GM21367 (cell line): ENCODE measurements around the gene MARVELD1.
"Not testable (repeated sequence)": the region's sequence is repeated elsewhere in the genome, so short reads cannot be mapped to it uniquely, and the experiment has no call there.

Source experiments
- ATAC-seq: cut with Tn5 transposase; IDR thresholded peaks from one replicate; pipeline ENCODE4 v1.9.1; 2021; ENCODE audit not compliant: unreplicated experiment

Gene MARVELD1

DNA sequence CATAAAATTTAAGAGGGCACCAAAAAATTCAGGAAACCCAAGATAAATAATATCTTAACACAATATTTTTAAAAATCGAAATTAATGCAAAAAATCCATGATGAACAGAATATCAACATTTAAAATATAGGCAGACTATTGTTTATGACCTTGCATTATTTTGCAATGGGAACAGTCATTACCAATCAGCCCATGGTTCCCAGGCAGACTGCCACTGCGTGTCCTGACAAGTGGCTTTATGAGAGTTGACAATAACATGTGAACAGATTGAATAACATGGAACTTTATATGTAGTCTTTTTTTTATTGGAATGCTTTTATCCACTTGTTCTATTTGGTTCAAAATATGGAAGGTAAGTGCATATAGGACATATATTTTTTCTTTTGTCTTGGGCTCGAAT, 23.4 kb upstream of the MARVELD1 start:
- ATAC-seq, result no peak

DNA sequence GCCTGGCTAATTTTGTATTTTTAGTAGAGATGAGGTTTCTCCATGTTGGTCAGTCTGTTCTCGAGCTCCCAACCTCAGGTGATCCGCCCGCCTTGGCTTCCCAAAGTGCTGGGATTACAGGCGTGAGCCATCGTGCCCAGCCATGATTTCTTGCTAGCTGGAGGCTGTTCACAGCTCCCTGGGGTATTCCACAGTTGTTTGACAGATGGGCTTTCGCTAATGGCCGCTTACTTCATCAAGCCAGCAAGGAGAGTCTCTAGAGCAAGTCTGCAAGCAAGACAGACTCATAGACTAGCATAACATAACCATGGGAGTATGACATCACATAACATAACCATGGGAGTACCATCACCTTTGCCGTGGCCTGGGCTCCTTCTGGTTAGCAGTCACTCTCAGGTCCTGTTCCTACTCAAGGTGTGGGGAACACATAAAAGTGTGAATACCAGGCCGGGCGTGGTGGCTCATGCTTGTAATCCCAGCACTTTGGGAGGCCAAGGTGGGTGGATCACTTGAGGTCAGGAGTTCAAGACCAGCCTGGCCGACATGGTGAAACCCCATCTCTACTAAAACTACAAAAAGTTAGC, 15.4 kb upstream of the MARVELD1 start:
- ATAC-seq, result not testable (repeated sequence)

DNA sequence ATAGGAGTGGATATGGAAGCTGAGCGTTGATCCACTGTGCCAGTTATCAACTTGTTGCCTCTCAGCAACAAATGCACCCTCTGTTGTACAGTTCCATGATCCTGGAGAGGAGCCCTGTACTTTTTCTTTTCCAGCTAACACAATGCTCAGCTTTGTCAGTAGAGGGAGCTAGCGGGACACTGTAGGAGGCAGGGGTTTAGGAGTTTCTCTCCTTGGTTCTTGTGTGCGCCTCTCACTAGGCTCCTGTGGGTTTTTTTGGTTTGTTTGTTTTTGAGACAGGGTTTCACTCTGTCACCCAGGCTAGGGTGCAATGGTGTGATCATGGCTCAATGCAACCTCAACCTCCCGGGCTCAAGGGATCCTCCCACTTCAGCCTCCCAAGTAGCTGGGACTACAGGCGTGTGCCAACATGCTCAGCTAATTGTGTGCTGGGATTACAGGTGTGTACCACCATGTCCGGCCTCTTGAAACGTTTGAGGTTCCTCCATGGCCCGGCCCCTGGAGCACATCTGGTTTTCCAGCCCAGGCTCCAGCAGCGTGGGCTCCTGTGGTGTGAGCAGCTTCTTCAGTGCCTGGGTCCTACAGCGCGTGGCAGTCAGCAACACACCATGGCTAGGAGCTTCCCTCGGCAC, 12.0 kb upstream of the MARVELD1 start:
- no peak for ATAC-seq

DNA sequence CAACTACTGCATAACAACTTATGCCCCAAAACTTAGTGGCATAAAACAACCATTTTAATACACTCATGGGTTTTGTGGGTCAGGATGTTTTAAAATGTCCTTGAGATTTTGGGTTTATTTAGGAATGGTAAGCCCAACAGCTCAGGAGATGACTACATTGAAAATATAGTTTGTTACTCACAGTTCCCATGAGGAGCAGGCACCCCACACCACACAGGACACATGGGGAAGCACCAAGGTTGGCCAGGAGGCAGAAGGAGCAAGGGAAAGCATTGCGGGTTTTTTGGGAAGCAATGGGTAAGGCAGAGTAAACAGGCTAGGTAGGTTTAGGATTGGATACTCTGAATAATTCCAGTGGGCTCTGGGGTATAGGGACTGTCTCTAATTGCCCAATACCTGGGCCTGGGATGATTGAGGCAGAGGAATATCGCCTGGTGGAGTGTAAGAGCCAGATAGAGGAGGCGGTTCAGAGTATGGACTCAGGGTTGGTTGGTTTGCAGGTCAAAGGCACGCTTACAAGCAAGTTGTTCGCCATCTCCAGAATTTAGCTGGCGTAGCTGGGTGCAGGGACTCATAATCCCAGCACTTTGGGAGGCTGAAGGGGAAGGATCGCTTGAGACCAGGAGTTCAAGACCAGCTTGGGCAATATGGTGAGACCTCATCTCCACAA, 10.0 kb upstream of the MARVELD1 start:
- no peak for ATAC-seq

DNA sequence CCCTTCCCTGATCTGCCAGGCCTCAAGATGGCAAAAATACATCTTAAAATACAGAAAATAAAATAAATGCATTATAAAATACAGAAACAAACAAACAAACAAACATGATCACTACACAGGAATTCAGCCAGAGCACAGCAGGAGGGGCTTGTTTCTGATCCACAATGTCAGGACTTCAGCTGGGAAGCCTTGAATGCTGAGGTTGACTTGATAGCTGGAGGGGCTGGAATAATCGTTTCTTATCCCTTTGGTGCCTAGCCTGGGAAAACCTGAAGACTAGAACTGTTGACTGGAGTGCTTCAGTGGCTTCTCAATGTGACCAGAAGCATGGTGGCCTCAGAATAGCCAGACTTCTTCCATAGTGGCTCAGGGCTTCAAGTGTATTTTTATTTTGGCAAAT, 9.2 kb upstream of the MARVELD1 start:
- no peak for ATAC-seq

DNA sequence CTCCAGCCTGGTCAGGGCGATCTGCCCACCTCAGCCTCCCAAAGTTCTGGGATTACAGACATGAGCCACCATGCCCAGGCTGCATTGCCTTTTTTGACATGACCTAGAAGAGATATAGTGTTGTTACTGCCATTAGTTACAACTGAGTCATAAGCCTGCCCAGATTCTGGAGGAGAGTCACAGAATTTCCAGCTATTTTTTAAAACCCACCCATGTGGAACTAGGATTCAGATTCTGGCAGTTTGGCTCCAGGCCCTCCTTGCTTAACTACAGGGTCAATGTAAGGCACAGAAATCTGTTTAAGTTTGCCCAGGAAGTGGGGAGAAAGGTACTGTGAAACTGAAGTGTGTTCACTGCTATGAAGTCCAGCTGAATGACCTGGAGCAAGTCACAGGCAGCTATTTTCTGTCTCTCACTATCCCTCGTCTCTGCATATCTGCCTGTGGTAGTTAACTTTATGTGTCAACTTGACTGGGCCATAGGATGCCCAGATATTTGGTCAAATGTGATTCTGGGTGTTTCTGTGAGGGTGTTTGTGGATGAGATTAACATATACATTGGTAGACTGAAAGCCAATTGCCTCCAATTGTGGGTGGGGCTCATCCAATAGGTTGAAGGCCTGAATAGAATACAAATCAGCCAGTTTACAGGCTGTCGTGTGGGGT, 8.4 kb upstream of the MARVELD1 start:
- ATAC-seq, result no peak

DNA sequence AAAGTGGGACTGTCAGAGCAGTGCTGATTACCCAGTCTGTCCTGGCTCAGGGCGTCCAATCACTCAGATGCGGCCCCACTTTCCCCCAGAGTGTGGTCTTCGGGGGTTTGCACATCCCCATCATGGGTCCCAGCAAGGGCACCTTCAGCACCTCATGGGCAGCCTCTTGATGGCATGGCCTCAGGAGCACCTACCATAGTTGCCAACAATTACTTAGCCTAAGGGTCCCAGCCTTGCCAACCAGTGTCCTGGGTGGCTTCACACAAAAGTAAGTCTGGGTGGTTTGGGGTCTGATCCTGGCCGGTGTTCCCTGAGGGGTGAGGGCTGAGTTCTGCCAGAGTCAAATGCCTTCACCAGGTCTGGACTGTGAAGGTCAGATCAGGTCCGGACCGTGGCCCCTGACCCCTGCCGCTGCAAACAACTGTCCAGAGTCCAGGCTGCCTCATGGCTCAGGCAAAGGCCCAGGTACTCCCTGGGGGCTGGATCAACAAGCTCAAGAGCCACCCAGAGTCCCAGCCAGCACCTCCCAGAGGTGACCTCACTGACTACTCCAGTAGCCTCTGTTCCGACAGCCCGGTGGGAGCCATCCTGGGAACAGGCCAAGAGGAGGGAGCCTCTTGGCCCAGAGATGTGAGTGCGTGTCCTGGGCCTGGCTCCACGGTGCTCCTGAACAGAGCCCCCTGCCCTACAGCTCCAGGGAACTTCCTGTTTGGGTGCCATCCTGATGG, 6.2 kb upstream of the MARVELD1 start:
- no peak for ATAC-seq

DNA sequence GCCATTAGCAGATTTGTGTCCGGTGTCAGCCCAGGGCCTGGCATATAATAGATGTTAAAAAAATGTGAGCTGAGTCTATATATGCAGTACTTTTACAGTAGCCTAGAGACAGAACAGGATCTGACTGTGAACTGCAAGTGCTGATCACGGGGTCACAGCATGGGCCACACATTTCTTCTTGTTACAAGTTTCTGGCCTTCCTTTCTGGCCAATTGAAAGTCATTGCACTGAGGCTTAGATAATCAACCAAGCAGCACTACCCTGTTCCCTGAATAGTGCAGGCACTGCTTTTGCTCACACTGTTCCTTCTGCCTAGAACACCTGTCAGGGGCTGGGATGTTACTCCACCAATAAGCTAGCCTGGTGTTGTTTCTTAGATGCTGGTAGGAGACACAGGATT, 5.4 kb upstream of the MARVELD1 start:
- no peak for ATAC-seq

DNA sequence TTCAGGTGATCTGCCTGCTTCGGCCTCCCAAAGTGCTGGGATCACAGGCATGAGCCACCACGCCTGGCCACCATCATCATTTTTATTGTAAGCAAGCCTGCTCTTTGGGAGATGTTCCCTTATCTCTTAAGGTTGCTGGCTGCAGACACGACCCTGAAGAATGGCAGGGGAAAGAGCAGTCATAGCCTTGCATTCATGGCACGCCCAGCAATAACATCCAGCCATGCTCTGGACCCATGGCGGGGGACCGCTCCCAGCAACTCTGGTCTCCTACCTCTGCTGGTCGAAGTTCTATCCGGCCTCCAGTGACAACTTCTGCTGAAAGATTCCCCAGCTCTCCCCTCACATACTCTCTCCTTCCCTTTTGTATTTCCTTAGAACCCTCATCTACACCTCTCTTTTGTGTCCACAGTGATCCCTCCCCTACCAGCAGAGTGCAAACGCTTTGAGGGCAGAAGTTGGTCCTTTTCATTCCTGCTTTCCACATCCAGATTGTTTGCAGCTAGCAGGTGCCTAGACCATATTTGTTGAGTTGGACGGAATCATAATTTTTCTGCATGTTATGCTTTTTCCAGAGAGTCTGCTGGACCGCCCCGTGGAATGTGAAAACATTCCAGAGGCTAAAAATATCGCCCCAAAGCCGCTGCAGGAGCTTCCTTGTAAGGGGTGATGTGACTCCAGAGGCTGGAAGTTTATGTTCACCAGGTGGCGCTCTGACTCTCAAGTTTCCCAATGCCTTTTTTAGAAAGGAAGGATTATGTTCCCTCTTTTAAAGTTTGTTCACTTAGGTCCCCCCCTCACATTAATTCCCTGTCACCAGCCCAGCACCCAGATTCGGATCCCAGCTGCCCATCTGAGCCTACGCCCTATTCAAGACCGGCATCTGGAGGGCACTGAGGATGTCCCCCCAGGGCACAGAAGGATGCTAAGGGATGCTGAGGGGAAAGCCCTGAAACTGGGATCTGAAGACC, 4.3 kb upstream of the MARVELD1 start:
- ATAC-seq, result no peak

DNA sequence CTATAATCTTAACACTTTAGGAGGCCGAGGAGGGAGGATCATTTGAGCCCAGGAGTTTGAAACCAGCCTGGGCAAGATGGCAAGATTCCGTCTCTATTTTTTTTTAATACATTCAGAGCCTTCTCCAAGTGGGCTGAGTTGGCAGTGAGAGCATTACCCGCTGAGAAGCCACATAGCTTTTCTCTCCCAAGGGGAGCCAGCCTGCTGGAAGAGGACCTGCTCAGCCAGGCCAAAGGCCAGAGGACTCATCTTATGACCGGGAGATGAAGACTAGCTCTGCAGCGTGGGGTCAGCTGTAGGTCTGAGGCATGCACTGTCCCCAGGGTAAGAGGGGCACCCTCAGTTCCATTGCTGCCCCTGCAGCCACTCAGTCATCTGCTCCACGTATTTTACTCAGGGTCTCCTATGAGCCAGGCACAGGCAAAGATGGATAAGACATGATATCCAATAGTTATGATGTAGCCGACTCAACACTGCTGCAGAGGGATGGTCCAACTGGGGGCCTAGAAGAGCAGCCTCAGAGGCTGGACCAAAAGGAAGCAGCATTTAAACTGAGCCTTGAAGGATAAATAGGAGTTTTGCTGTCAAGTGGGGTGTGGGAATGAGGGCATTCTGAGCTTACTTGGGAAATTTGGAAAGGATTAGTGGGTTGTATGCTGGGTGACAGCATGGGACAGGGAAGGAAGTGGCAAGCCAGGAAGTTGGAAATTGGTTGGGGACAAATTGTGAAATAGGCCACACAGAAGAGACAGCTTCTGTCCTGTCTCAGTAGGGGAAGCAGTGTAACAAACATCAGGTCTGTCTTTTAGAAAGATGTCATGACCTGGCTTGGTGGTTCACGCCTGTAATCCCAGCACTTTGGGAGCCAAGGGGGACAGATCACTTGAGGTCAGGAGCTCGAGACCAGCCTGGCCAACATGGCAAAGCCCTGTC, 1.6 kb upstream of the MARVELD1 start:
- no peak for ATAC-seq

DNA sequence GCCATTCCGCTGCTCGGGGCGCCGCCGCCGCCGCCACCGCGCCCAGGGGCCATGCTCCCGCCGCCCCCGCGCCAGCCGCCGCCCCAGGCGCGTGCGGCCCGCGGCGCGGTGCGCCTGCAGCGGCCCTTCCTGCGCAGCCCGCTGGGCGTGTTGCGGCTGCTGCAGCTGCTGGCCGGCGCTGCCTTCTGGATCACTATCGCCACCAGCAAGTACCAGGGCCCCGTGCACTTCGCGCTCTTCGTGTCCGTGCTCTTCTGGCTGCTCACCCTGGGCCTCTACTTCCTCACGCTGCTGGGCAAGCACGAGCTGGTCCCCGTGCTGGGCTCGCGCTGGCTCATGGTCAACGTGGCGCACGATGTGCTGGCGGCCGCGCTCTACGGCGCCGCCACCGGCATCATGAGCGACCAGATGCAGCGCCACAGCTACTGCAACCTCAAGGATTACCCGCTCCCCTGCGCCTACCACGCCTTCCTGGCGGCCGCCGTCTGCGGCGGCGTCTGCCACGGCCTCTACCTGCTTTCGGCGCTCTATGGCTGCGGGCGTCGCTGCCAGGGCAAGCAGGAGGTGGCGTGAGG, 383 bp downstream of the MARVELD1 start:
- peak; percentile 84 for ATAC-seq

DNA sequence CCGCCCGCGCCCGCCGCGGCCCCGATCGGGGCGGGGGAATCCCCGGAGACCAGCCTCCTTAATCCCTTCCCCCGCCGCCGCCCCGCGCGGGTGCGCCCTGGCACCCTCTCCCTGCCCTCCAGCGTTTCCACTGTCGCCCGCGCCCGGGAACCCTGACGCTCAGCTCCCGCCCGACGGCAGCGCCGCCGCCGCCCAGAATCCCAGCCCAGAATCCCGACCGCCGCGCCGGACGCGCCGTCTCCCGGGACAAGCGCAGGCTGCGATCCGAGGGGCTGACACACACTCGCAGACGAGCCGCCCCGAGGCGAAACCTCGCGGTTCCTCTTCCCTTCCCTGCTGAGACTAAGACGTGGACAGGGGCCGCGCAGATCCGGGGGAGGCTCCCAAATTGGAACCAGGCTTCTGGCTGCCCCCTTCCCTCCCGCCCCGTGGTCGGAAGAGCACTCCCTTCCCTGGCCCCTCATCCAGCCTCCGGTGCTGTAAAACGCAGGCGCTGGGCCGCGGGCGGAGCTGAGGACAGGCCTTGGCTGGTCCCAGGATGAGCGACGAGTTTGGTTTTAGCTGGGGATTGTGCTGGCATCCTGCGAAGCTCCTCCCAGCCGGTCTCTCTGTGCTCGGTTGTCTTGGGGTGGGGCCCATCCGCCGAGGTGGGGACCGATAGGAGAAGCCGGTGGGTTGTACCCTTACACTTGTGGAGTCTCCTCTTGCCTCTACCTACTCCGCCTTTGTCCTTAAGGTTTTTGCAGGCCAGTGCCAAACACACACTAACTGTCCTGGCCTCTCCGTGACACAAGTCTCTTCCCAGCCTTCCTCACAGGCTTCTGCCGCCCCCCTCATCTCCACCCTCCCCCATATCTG, 1.1 kb downstream of the MARVELD1 start:
- peak; percentile 34 for ATAC-seq

DNA sequence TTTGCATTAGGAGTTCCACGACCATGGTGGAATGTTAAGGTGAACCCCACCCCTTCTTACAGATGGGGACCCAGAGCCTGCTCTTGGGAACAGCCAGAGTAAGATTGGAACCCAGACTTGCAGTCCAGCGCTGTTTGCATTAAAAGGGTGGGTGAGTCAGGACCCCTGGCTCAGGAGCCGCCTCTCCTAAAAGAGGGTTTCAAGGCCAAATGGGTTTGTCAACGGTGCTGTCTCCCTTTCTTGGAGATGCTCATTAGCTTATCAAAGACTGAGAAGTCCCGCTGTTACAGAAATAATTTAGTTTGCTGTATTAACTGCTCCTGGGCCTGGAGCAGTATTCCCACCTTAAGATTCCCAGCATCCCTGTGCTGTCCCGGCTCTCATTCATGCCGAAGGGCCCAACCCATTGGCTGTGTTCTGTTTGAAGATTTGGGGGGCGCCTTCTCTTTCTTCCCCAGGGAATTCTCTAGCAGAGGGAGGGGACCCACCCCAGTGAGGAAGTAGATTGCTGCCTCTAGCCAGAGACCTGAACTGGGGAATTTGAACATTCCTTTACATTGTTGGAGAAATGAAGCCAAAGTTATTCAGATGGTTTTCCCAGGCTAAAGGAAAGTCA, 1.8 kb downstream of the MARVELD1 start:
- no peak for ATAC-seq

DNA sequence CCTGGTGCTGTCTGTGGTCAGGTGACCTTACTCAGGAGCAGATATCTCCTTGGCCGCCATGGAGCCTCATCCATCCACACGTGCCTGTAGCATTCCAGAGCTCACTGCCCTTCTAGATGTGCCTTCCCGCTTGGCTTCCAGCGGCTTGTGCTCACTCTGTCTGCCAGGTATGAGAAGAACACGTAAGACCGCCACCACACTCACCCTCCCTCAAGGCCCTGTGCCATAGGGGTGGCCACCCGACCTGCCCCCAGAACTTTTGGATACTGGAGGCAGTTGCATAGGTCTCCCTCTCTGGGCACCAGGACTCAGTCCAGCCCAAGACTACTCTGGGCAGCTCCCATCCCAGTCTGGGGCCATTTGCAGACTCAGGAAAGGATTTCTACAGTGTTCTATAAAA, 4.1 kb downstream of the MARVELD1 start:
- ATAC-seq, result no peak

DNA sequence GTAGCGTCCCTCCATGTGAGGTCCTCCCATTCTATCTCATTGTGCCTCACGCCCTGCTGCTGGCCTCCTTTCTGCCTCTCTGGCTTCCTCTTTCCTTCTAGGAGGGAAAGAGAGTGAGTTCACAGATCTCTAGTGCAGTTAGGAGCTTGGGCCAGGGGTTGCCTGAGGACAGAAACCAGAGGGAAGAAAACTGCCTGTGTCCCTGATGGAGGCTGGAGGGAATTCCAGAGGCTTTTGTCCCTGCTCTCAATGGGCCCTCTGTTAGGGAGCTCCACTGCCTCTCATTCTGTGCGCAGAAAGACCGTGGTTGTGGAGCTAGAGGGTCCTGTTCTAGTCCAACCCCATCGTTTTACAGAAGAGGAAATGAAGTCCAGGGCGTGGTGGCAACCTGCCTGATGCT, 4.6 kb downstream of the MARVELD1 start:
- ATAC-seq, result no peak

DNA sequence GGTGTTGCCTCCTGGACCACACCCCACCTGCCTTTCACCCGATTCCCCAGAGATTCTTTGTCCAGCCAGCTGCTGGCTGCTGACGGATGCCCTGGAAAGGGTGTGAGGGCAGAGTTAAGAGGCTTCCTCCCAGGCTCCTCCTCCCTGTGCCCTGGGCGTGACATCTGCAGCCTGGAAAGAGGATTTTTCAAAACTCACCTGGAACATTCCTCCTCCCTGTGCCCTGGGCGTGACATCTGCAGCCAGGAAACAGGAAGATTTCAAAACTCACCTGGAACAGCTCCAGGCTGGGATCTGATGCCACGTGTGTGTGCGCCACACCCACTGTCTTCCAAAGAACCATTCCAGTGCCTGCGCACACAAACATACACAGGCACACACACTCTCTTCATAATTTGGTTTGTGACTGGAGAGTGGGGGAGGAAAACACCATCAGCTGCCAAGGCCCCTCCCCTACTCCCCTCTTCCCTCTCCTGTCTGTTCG, 5.2 kb downstream of the MARVELD1 start:
- no peak for ATAC-seq

DNA sequence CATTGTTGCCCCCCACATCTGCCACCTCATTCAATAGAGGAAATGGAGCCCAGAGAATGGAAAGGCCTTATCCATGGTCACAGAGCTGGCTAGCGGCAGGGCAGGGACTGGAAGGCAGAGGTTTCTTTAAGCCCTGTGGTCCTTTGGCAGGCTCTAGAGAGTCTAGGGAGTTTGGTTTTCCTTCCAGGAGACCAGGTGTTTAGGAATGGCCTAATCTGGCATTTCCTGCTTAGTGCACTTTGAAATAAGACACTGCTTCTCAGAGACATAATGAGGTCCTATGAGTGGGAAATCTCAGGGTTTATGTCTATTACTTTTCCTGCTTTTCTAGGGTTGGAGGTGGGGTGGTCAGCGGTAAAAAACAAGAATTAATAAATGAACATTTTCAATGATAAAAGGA, 6.1 kb downstream of the MARVELD1 start:
- no peak for ATAC-seq
